H1 (cell line): Measurements from ENCODE around the gene OR8B4. TPM values are rescaled to one million over a fixed set of nuclear protein-coding genes. Genes with fewer than 3 reads are reported as not detected.

ENCODE experiments used
- CTCF ChIA-PET: fragments of 300-600 bp; sonication (Branson Sonifier 250); formaldehyde crosslinking; loops from one replicate; lab custom pipeline; 2021; ENCODE audit not compliant: partially characterized antibody; lab: Charles Lee
- POLR2A ChIA-PET: fragments of 300-600 bp; sonication (Branson Sonifier 250); formaldehyde crosslinking; loops from one replicate; lab custom pipeline; 2021; ENCODE audit warnings: inconsistent platforms; ENCODE audit not compliant: partially characterized antibody; lab: Charles Lee
- DNase-seq, 2 experiments: peaks; one replicate each; pipeline versions ENCODE4 v3.0.0 to v3.0.0-alpha.2; 2010 to 2022; ENCODE audit warnings: low spot score in 2 of 2, low read depth in 1 of 2, mixed read lengths in 1 of 2
- FAIRE-seq: peaks from 2 replicates; lab custom pipeline; 2011; peaks lifted over from hg19 to GRCh38; lab: Jason Lieb, UNC
- H2AFZ ChIP-seq: 2 replicates; pipeline ENCODE4 v1.8.1; 2012; ENCODE audit warnings: low read length, inconsistent platforms
- H2AK5ac ChIP-seq: 2 replicates; pipeline ENCODE4 v1.6.1; 2013; ENCODE audit warnings: low read depth, low read length
- H2BK120ac ChIP-seq: replicated peaks from 2 replicates; pipeline ENCODE3; 2013; ENCODE audit warnings: low read depth, low read length, inconsistent platforms
- H2BK12ac ChIP-seq: 2 replicates; pipeline ENCODE4 v1.6.1; 2013; ENCODE audit warnings: low read depth, low read length
- H2BK15ac ChIP-seq: 2 replicates; pipeline ENCODE4 v1.6.1; 2013; ENCODE audit warnings: low read length
- H2BK20ac ChIP-seq: 2 replicates; pipeline ENCODE4 v1.6.1; 2013; ENCODE audit warnings: low read length
- H2BK5ac ChIP-seq: 2 replicates; pipeline ENCODE4 v1.6.1; 2013; ENCODE audit warnings: low read depth, low read length
- H3K14ac ChIP-seq: 2 replicates; pipeline ENCODE4 v1.6.1; 2013; ENCODE audit warnings: inconsistent platforms; ENCODE audit not compliant: insufficient read length
- H3K18ac ChIP-seq: 2 replicates; pipeline ENCODE4 v1.6.1; 2013; ENCODE audit warnings: low read length; ENCODE audit errors: extremely low read depth
- H3K23ac ChIP-seq: 2 replicates; pipeline ENCODE4 v1.6.1; 2013; ENCODE audit warnings: inconsistent platforms; ENCODE audit not compliant: insufficient read length
- H3K23me2 ChIP-seq: 2 replicates; pipeline ENCODE4 v1.6.1; 2013; ENCODE audit warnings: low read depth, low read length
- H3K27ac ChIP-seq: 2 replicates; pipeline ENCODE4 v1.6.1; 2011; ENCODE audit warnings: low read depth, low read length, inconsistent platforms
- H3K27me3 ChIP-seq, 4 experiments: replicated peaks in 1 of 4; 1 replicate in 1 of 4; 2 replicates in 3 of 4; pipeline versions ENCODE4 v1.6.1 to v1.8.1; 2011 to 2013; ENCODE audit warnings: low read length in 3 of 4, mild to moderate bottlenecking in 3 of 4, inconsistent platforms in 2 of 4, mixed read lengths in 2 of 4, moderate library complexity in 1 of 4; ENCODE audit not compliant: control insufficient read depth in 3 of 4, insufficient read depth in 3 of 4; ENCODE audit errors: extremely low read depth in 1 of 4
- H3K36me3 ChIP-seq, 4 experiments: 2 replicates each; pipeline versions ENCODE4 v1.6.1 to v1.8.1; 2011 to 2013; ENCODE audit warnings: mild to moderate bottlenecking in 4 of 4, low read length in 3 of 4, moderate library complexity in 2 of 4, control low read depth in 1 of 4, inconsistent platforms in 1 of 4; ENCODE audit not compliant: insufficient read depth in 4 of 4, control insufficient read depth in 2 of 4
- H3K4ac ChIP-seq: replicated peaks from 2 replicates; pipeline ENCODE3; 2013; ENCODE audit warnings: low read length, low read depth, mixed read lengths, inconsistent platforms; ENCODE audit not compliant: insufficient read length
- H3K4me1 ChIP-seq, 4 experiments: replicated peaks in 1 of 4; 1 replicate in 1 of 4; 2 replicates in 3 of 4; pipeline versions ENCODE4 v1.6.1 to v1.8.1; 2011 to 2013; ENCODE audit warnings: low read length in 3 of 4, inconsistent platforms in 2 of 4, mixed read lengths in 1 of 4; ENCODE audit not compliant: insufficient read depth in 4 of 4, control insufficient read depth in 3 of 4
- H3K4me2 ChIP-seq, 2 experiments: 2 replicates each; pipeline versions ENCODE4 v1.6.1 to v1.8.1; 2011 to 2013; ENCODE audit warnings: low read depth in 2 of 2, low read length in 2 of 2, control low read depth in 1 of 2, inconsistent platforms in 1 of 2, mild to moderate bottlenecking in 1 of 2; ENCODE audit not compliant: insufficient read depth in 1 of 2
- H3K4me3 ChIP-seq, 4 experiments: fragments of 200-600, 300-600 bp in 1 of 4; sonication (generic), shearing (Covaris generic), sonication (Bioruptor Twin) in 1 of 4; 2 replicates each; pipeline versions ENCODE4 v1.5.1 to v1.8.1; 2011 to 2016; ENCODE audit warnings: low read length in 4 of 4, low read depth in 3 of 4, control low read depth in 2 of 4, inconsistent platforms in 2 of 4, mild to moderate bottlenecking in 2 of 4, mixed read lengths in 1 of 4, moderate library complexity in 1 of 4; ENCODE audit not compliant: insufficient read depth in 2 of 4; ENCODE audit errors: extremely low read depth in 1 of 4
- H3K56ac ChIP-seq: replicated peaks from 2 replicates; pipeline ENCODE3; 2013; ENCODE audit warnings: low read depth, mild to moderate bottlenecking, mixed read lengths, low read length, inconsistent platforms; ENCODE audit not compliant: insufficient read length
- H3K79me1 ChIP-seq: 2 replicates; pipeline ENCODE4 v1.6.1; 2013; ENCODE audit warnings: low read depth, low read length, control low read depth
- H3K79me2 ChIP-seq, 2 experiments: 2 replicates each; pipeline versions ENCODE4 v1.6.1 to v1.8.1; 2012 to 2013; ENCODE audit warnings: low read length in 2 of 2, mild to moderate bottlenecking in 2 of 2, inconsistent platforms in 1 of 2; ENCODE audit not compliant: insufficient read depth in 2 of 2, control insufficient read depth in 1 of 2
- H3K9ac ChIP-seq, 4 experiments: replicated peaks in 1 of 4; 1 replicate in 1 of 4; 2 replicates in 3 of 4; pipeline versions ENCODE4 v1.6.1 to v1.8.1; 2011 to 2013; ENCODE audit warnings: low read depth in 3 of 4, low read length in 3 of 4, control low read depth in 2 of 4, mild to moderate bottlenecking in 2 of 4, moderate library complexity in 2 of 4, inconsistent platforms in 1 of 4; ENCODE audit errors: extremely low read depth in 1 of 4
- H3K9me3 ChIP-seq, 2 experiments: 2 replicates each; pipeline versions ENCODE4 v1.6.1 to v1.8.1; 2012 to 2013; ENCODE audit warnings: mild to moderate bottlenecking in 2 of 2, moderate library complexity in 2 of 2, control low read depth in 1 of 2, inconsistent platforms in 1 of 2, low read depth in 1 of 2, low read length in 1 of 2, mixed read lengths in 1 of 2; ENCODE audit not compliant: insufficient read depth in 2 of 2
- H4K20me1 ChIP-seq, 2 experiments: replicated peaks in 1 of 2; 2 replicates each; pipeline versions ENCODE3 to v1.8.1; 2011 to 2013; ENCODE audit warnings: inconsistent platforms in 2 of 2, low read length in 2 of 2, mild to moderate bottlenecking in 1 of 2; ENCODE audit not compliant: insufficient read depth in 2 of 2, control insufficient read depth in 1 of 2
- H4K5ac ChIP-seq: 2 replicates; pipeline ENCODE4 v1.6.1; 2013; ENCODE audit warnings: low read length, low read depth, mixed read lengths, inconsistent platforms; ENCODE audit not compliant: insufficient read length
- H4K8ac ChIP-seq: 2 replicates; pipeline ENCODE4 v1.8.0; 2013; ENCODE audit warnings: mild to moderate bottlenecking, moderate library complexity, low read length, inconsistent platforms; ENCODE audit not compliant: insufficient read depth; ENCODE audit errors: extremely low read depth
- H4K91ac ChIP-seq: replicated peaks from 2 replicates; pipeline ENCODE3; 2013; ENCODE audit warnings: low read length, mixed read lengths, inconsistent platforms; ENCODE audit not compliant: insufficient read length
- BRCA1 ChIP-seq: IDR thresholded peaks from 2 replicates; pipeline ENCODE4 v1.6.1; 2012; ENCODE audit warnings: low read depth, low read length, improper control_type of control experiment
- CREB1 ChIP-seq: IDR thresholded peaks from 2 replicates; pipeline ENCODE4 v1.6.1; 2012; ENCODE audit warnings: inconsistent platforms
- FOSL1 ChIP-seq: IDR thresholded peaks from 2 replicates; pipeline ENCODE4 v1.6.1; 2011; ENCODE audit warnings: mild to moderate bottlenecking, low read depth, low read length, moderate library complexity; ENCODE audit not compliant: insufficient read depth
- GABPA ChIP-seq: IDR thresholded peaks from 2 replicates; pipeline ENCODE4 v1.6.1; 2011; ENCODE audit warnings: mild to moderate bottlenecking, low read length, moderate library complexity, borderline replicate concordance; ENCODE audit not compliant: insufficient read depth
- GTF2F1 ChIP-seq: IDR thresholded peaks from 2 replicates; pipeline ENCODE4 v1.6.1; 2012; ENCODE audit warnings: low read depth, low read length, improper control_type of control experiment, borderline replicate concordance
- HDAC6 ChIP-seq: IDR thresholded peaks from one replicate; pipeline ENCODE4 v1.7.1; 2012; ENCODE audit warnings: low read depth, mild to moderate bottlenecking, inconsistent platforms, low read length, moderate library complexity
- JUN ChIP-seq: IDR thresholded peaks from 2 replicates; pipeline ENCODE4 v1.6.1; 2011; ENCODE audit warnings: low read depth, mild to moderate bottlenecking, improper control_type of control experiment, low read length
- KDM1A ChIP-seq: fragments of 200-600, 300-600 bp; sonication (generic); IDR thresholded peaks from 2 replicates; pipeline ENCODE4 v1.7.1; 2016; ENCODE audit warnings: mild to moderate bottlenecking, low read length, borderline replicate concordance
- KDM5A ChIP-seq: fragments of 200-600 bp; IDR thresholded peaks from 2 replicates; pipeline ENCODE4 v1.7.1; 2012; ENCODE audit warnings: mild to moderate bottlenecking, low read length, inconsistent platforms, mixed read lengths
- SAP30 ChIP-seq: fragments of 300-600 bp; sonication (generic); IDR thresholded peaks from 2 replicates; pipeline ENCODE4 v1.7.1; 2012; ENCODE audit warnings: low read length, moderate library complexity, mild to moderate bottlenecking, inconsistent platforms; ENCODE audit not compliant: insufficient read depth, insufficient replicate concordance
- SIRT6 ChIP-seq: IDR thresholded peaks from one replicate; pipeline ENCODE4 v1.7.1; 2012; ENCODE audit warnings: low read length, inconsistent platforms
- SP1 ChIP-seq: IDR thresholded peaks from 2 replicates; pipeline ENCODE4 v1.6.1; 2011; ENCODE audit warnings: low read depth, low read length
- SP2 ChIP-seq: IDR thresholded peaks from 2 replicates; pipeline ENCODE4 v1.6.1; 2012; ENCODE audit warnings: mild to moderate bottlenecking, low read length, inconsistent platforms
- SUZ12 ChIP-seq: fragments of 200-600 bp; sonication (generic); IDR thresholded peaks from 2 replicates; pipeline ENCODE4 v1.6.1; 2012; ENCODE audit warnings: mild to moderate bottlenecking, inconsistent platforms, low read length, moderate library complexity, mixed read lengths
- TAF7 ChIP-seq: optimal IDR thresholded peaks from 2 replicates; pipeline ENCODE3; 2011; ENCODE audit warnings: low read depth, mild to moderate bottlenecking, inconsistent platforms, low read length, moderate library complexity, borderline replicate concordance
- TEAD4 ChIP-seq: IDR thresholded peaks from 2 replicates; pipeline ENCODE4 v1.6.1; 2012; ENCODE audit warnings: low read depth, low read length, inconsistent platforms, mixed read lengths
- WGBS, 2 experiments: shearing (Covaris generic) in 1 of 2; methylation state at CpG; one replicate each; pipeline versions ENCODE4 v1.1.6 to v1.1.7; 2013 to 2015; ENCODE audit warnings: low lambda C conversion rate in 2 of 2, mixed read lengths in 2 of 2, inconsistent platforms in 1 of 2, low coverage in 1 of 2, missing lambda C conversion rate in 1 of 2; ENCODE audit not compliant: insufficient replicate concordance in 2 of 2, insufficient coverage in 1 of 2, insufficient read length in 1 of 2; ENCODE audit errors: extremely low coverage in 1 of 2, missing lambda C conversion rate in 1 of 2; 5-methylcytosine and 5-hydroxymethylcytosine counted together
- polyA plus RNA-seq, 7 experiments: library from polyadenylated mRNA; depleted of rRNA in 3 of 7; stranded (reverse) in 5 of 7; unstranded in 2 of 7; fragments of >200 nt in 5 of 7; fragments of 200-250 nt in 2 of 7; gene quantifications; 1 replicate in 5 of 7; 2 replicates in 1 of 7; 4 replicates in 1 of 7; pipeline versions ENCODE4 v1.2.1 to v1.2.3, GENCODE V29; 2011 to 2013; ENCODE audit warnings: missing spikeins in 2 of 7, mixed read lengths in 2 of 7
- total RNA-seq: library from RNA; stranded (reverse); fragmentation: NEBNext Ultra II Directional; extraction: Animal tissue kit (Norgen Biotek cat#: 25700); gene quantifications from 2 replicates; pipeline ENCODE4 v1.2.1, GENCODE V29; 2021

The OR8B4 gene
- total and polyA plus RNA-seq, 2 of the 8 experiments (the other 6 are each of a cell fraction or from before 2014, with no cell fraction given): not detected

DNA sequence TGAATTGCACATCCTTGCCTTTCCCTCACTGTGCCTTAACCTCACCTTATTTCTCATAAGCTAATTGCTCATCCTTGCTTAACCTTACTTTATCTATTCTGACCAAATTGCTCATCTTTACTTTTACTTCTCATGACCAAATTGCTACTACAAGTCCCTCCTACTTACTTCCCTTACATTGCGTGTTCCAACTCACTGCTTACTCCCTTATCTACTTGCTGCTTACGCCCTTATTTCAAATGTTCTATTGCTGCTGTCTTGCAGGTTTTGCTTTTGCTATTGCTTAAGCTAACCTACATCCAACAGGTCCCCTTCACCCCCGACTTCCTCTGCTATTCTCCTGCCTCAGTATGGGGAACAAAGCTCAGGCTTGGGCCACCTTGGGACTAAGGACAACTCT lies 48.4 kb downstream of the OR8B4 start:
- no peak overlapping the region for H3K14ac ChIP-seq
- H3K79me1 ChIP-seq: no peaks in the 10 kb centered on the region
- no peak overlapping the region for H2AFZ ChIP-seq
- H4K8ac ChIP-seq: no peak overlapping the region
- CTCF ChIA-PET: interaction anchor here (1.6 kb wide), 1 partner anchor 26 kb away, joined by 5 read pairs; no protein-coding TSS in a partner anchor
- no peak overlapping the region for H3K18ac ChIP-seq
- no peaks in the 10 kb centered on the region for H3K36me3 ChIP-seq
- 58% methylated on average over 3 of the region's 3 CpGs; no CpG with 5 or more reads in 1 of the 2 experiments for WGBS, 2 experiments
- no peak overlapping the region for H3K4me2 ChIP-seq
- H2BK20ac ChIP-seq: no peak overlapping the region
- H2BK15ac ChIP-seq: no peak overlapping the region
- FAIRE-seq (no peak), DNase-seq (no peak)
- no peaks in the 10 kb centered on the region for H3K79me2 ChIP-seq
- H3K9me3 ChIP-seq: no peaks in the 10 kb centered on the region
- H3K9ac ChIP-seq: no peak overlapping the region
- no peaks in the 10 kb centered on the region for H4K20me1 ChIP-seq
- H3K56ac ChIP-seq: no peak overlapping the region
- H4K91ac ChIP-seq: no peak overlapping the region
- no peak overlapping the region for H4K5ac ChIP-seq
- no peaks in the 10 kb centered on the region for H3K23me2 ChIP-seq
- no peak overlapping the region for H3K4me3 ChIP-seq
- no peak overlapping the region for H2BK120ac ChIP-seq
- no peak overlapping the region for H2AK5ac ChIP-seq
- H3K23ac ChIP-seq: no peak overlapping the region
- H3K27ac ChIP-seq: no peak overlapping the region
- no peaks in the 10 kb centered on the region for H3K4me1 ChIP-seq
- no peak overlapping the region for H2BK5ac ChIP-seq
- no peak overlapping the region for H2BK12ac ChIP-seq
- H3K4ac ChIP-seq: no peak overlapping the region
- POLR2A ChIA-PET: no interaction called here
- H3K27me3 ChIP-seq: no peaks in the 10 kb centered on the region
- TF ChIP-seq SP1: no peak
- no peak for TF ChIP-seq KDM1A
- no peak for TF ChIP-seq SAP30
- TF ChIP-seq SP2: no peak
- no peak for TF ChIP-seq FOSL1
- no peak for TF ChIP-seq GABPA
- no peak for TF ChIP-seq KDM5A
- no peak for TF ChIP-seq GTF2F1
- TF ChIP-seq JUN: no peak
- TF ChIP-seq HDAC6: no peak
- TF ChIP-seq BRCA1: no peak
- TF ChIP-seq SUZ12: no peak
- no peak for TF ChIP-seq TAF7
- no peak for TF ChIP-seq SIRT6
- TF ChIP-seq TEAD4: no peak
- no peak for TF ChIP-seq CREB1
